BJ (cell line): ENCODE measurements around the gene LRP2. TPM values are rescaled to one million over a fixed set of nuclear protein-coding genes. Genes with fewer than 3 reads are reported as not detected.
"Not testable (repeated sequence)": the region's sequence is repeated elsewhere in the genome, so short reads cannot be mapped to it uniquely, and the experiment has no call there.

ENCODE experiments used
- CTCF ChIA-PET: fragments of 350-600 bp; formaldehyde crosslinking; extraction: SDS; loops from one replicate; lab custom pipeline; 2021; ENCODE audit warnings: antibody characterized with exemption, inconsistent platforms; lab: Yijun Ruan, JAX
- POLR2A ChIA-PET: fragments of 300-600 bp; sonication (Branson Sonifier 250); formaldehyde crosslinking; extraction: SDS; loops from one replicate; lab custom pipeline; 2021; ENCODE audit warnings: antibody characterized with exemption; lab: Charles Lee
- DNase-seq: peaks from one replicate; pipeline ENCODE4 v3.0.0-alpha.2; 2011; ENCODE audit warnings: low read depth
- H3K27me3 ChIP-seq: 2 replicates; pipeline ENCODE4 v1.6.0; 2011; ENCODE audit warnings: low read length; ENCODE audit not compliant: control insufficient read depth, insufficient read depth
- H3K36me3 ChIP-seq: 2 replicates; pipeline ENCODE4 v1.5.1; 2011; ENCODE audit warnings: low read length; ENCODE audit not compliant: control insufficient read depth, insufficient read depth
- H3K4me3 ChIP-seq: 2 replicates; pipeline ENCODE4 v1.5.1; 2011; ENCODE audit warnings: low read depth, mild to moderate bottlenecking, control low read depth, low read length
- CTCF ChIP-seq: IDR thresholded peaks from 2 replicates; pipeline ENCODE4 v1.5.1; 2011; ENCODE audit warnings: low read depth, mild to moderate bottlenecking, control low read depth, inconsistent platforms, low read length, moderate library complexity; ENCODE audit not compliant: insufficient read depth
- polyA plus RNA-seq: library from polyadenylated mRNA; depleted of rRNA; stranded (reverse); fragments of >200 nt; gene quantifications from 2 replicates; pipeline ENCODE4 v1.2.3, GENCODE V29; 2011

LRP2 gene
- polyA plus RNA-seq, 1 experiment, result not detected

GRCh38 chr2:169272010-169272409 is 90.3 kb downstream of the LRP2 start:
- POLR2A ChIA-PET, result no interaction called here
- H3K4me3 ChIP-seq, result no peak overlapping the region
- no peak for TF ChIP-seq CTCF
- H3K36me3 ChIP-seq, result no peaks in the 10 kb centered on the region
- CTCF ChIA-PET, result no interaction called here
- DNase-seq, result no peak
- H3K27me3 ChIP-seq, result no peaks in the 10 kb centered on the region

GRCh38 chr2:169270574-169270973 is 91.8 kb downstream of the LRP2 start:
- CTCF ChIA-PET, H3K27me3 ChIP-seq, POLR2A ChIA-PET, DNase-seq, H3K36me3 ChIP-seq, H3K4me3 ChIP-seq: not testable (repeated sequence)

GRCh38 chr2:169265591-169265990 is 96.7 kb downstream of the LRP2 start:
- H3K36me3 ChIP-seq, result no peaks in the 10 kb centered on the region
- CTCF ChIA-PET, result interaction anchor here (1.2 kb wide), 1 partner anchor 11 kb away, joined by 4 read pairs; no protein-coding TSS in a partner anchor
- POLR2A ChIA-PET, result no interaction called here

GRCh38 chr2:169260846-169261642 is 101.3 kb downstream of the LRP2 start:
- Histone ChIP-seq H3K27me3 (no peaks in the 10 kb centered on the region), H3K4me3 (no peak overlapping the region), H3K36me3 (no peaks in the 10 kb centered on the region)
- POLR2A ChIA-PET, result no interaction called here
- no peak for TF ChIP-seq CTCF
- CTCF ChIA-PET, result no interaction called here
- no peak for DNase-seq

More at GRCh38 chr2:169265591-169265990, 96.7 kb downstream of the LRP2 start:
- no peak for DNase-seq
- H3K4me3 ChIP-seq, result no peak overlapping the region
- no peaks in the 10 kb centered on the region for H3K27me3 ChIP-seq
- TF ChIP-seq CTCF, result no peak

- no peaks in the 10 kb centered on the region for H3K27me3 ChIP-seq
- TF ChIP-seq CTCF, result no peak
- ChIA-PET CTCF (no interaction called here), POLR2A (no interaction called here)
- no peaks in the 10 kb centered on the region for H3K36me3 ChIP-seq
- no peak overlapping the region for H3K4me3 ChIP-seq
- DNase-seq, result no peak
Measured at GRCh38 chr2:169260246-169260645, 102.1 kb downstream of the LRP2 start.
